Neutrophil (primary cell): ENCODE measurements around the gene DSCAM.

ENCODE experiments used
- H3K27ac ChIP-seq: fragments of 200-600 bp; sonication (generic); 2 replicates; pipeline ENCODE4 v1.5.1; 2016; ENCODE audit warnings: mild to moderate bottlenecking, moderate library complexity
- H3K27me3 ChIP-seq: fragments of 200-600 bp; sonication (generic); 2 replicates; pipeline ENCODE4 v1.6.0; 2016; ENCODE audit warnings: mild to moderate bottlenecking
- H3K36me3 ChIP-seq: fragments of 200-600 bp; sonication (generic); 2 replicates; pipeline ENCODE4 v1.5.1; 2017
- H3K4me1 ChIP-seq, 2 experiments: fragments of 200-600 bp in 1 of 2; sonication (generic) in 1 of 2; 1 replicate in 1 of 2; 2 replicates in 1 of 2; pipeline versions ENCODE4 v1.5.1 to v1.6.1; 2013 to 2016; ENCODE audit warnings: low read depth in 1 of 2, low read length in 1 of 2, mild to moderate bottlenecking in 1 of 2, moderate library complexity in 1 of 2; ENCODE audit not compliant: control insufficient read depth in 1 of 2, insufficient read depth in 1 of 2
- H3K4me3 ChIP-seq, 2 experiments: fragments of 200-600 bp in 1 of 2; sonication (generic) in 1 of 2; 1 replicate in 1 of 2; 2 replicates in 1 of 2; pipeline ENCODE4 v1.5.1; 2013 to 2016; ENCODE audit warnings: low read depth in 1 of 2, low read length in 1 of 2, mild to moderate bottlenecking in 1 of 2, moderate library complexity in 1 of 2
- H3K9me3 ChIP-seq: fragments of 200-600 bp; sonication (generic); 2 replicates; pipeline ENCODE4 v1.5.1; 2016
- TF ChIP-seq, protein P1 (sequence below): fragments of 200-600 bp; sonication (generic); IDR thresholded peaks from 2 replicates; pipeline ENCODE4 v1.5.1; 2016; ENCODE audit warnings: antibody characterized with exemption

Gene DSCAM

DNA sequence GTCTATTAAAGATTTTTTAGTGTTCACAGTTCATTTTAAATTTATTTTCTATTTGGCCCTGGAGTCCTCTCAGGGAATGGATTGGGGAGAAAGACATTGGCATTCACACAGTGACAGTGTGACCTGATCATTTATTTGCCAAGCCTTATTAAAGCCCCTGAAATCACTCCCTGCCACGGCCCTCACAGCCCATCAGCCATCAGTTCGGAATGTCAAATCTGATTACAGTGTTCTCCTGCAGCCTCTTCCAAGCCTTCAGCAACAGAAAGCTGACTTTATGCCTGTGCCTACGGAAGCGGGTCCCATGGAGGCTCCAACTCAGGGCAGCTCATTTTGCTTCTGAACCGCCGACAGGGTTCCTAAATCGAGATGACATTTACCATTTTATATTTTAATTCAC lies 451.2 kb downstream of the DSCAM start:
- Histone ChIP-seq H3K4me1 (no peaks in the 10 kb centered on the region), H3K4me3 (no peak overlapping the region), H3K27ac (no peak overlapping the region), H3K27me3 (no peaks in the 10 kb centered on the region), H3K36me3 (no peaks in the 10 kb centered on the region), H3K9me3 (no peaks in the 10 kb centered on the region)
- TF ChIP-seq, protein P1, sequence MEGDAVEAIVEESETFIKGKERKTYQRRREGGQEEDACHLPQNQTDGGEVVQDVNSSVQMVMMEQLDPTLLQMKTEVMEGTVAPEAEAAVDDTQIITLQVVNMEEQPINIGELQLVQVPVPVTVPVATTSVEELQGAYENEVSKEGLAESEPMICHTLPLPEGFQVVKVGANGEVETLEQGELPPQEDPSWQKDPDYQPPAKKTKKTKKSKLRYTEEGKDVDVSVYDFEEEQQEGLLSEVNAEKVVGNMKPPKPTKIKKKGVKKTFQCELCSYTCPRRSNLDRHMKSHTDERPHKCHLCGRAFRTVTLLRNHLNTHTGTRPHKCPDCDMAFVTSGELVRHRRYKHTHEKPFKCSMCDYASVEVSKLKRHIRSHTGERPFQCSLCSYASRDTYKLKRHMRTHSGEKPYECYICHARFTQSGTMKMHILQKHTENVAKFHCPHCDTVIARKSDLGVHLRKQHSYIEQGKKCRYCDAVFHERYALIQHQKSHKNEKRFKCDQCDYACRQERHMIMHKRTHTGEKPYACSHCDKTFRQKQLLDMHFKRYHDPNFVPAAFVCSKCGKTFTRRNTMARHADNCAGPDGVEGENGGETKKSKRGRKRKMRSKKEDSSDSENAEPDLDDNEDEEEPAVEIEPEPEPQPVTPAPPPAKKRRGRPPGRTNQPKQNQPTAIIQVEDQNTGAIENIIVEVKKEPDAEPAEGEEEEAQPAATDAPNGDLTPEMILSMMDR: no peak

DNA sequence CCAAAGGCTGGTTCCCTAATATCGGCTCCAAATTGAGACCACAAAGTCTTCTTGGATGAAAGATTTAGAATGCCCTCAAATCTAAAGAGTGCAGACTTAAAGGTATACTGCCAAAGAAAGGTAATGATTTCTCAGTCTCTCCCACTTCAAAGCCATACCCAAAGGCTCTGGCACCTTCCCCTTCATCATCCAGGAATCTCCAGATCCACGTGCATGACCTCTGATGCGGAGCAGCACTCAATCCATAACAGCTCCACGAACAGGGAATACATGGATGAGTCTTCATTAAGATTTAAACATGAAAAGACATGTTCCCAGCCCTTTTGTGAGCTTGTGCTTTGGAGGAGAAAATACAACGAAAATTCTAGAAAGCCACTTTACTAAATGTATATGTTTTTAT lies 453.9 kb downstream of the DSCAM start:
- Histone ChIP-seq H3K36me3 (no peaks in the 10 kb centered on the region), H3K4me1 (no peaks in the 10 kb centered on the region), H3K27me3 (no peaks in the 10 kb centered on the region), H3K9me3 (no peaks in the 10 kb centered on the region), H3K27ac (no peak overlapping the region), H3K4me3 (no peak overlapping the region)
- TF ChIP-seq, protein P1: no peak

DNA sequence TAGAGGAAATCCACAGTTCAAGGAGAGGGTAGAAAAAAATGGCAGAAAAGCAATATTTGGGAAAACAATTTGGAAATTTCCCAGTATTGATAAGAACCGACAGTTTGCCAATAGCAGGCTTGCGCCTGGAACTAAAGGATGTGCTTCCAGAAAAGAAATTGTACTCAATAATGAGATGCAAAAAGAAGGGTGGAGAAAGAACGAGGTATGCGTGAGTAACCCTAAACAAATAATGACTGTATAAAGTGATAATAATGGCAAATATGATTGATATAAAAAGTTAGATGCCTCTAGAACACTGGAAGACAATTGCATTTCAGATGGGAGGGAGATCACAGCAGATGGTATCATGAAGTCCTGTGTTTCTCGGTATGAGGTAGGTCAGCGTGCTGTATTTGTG lies 458.9 kb downstream of the DSCAM start:
- Histone ChIP-seq H3K9me3 (no peaks in the 10 kb centered on the region), H3K4me1 (no peaks in the 10 kb centered on the region), H3K27me3 (peaks cover 16% of the 10 kb centered on the region), H3K4me3 (no peak overlapping the region), H3K27ac (no peak overlapping the region), H3K36me3 (no peaks in the 10 kb centered on the region)
- TF ChIP-seq, protein P1: no peak

DNA sequence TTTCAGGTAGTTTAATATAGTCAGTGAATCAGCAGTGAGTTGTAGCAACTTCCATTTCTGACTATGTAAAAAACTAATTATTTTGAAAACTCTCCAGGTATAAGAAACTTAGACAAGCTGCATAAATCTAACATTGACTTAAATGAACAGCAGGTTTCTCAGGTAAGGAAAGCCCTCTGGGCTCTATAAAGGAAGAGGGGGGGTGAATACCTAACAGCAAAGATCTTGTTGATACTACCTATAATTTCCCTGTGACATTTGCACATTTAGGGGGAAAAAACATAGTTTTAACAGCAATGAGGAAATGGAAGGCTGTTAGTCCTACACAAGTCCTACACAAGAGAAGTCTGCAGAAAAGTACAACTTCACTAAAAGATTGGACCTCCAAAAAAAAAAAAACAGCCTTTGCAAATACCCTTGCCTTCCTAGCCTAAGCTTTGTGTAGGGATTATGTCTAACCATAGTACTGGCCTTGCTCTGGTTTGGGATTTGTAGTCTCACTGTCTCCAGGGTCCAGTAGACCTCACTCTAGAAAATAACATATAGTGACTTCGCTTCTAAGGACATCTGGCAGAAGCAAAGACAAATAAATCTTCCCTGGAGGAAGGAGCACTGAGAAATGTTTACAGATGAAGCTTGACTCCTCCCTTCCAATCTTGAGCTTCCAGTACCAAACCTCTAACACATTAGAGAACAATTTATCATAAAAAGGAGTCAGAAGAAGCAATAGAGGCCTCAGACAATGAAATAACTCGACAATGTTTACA lies 459.8 kb downstream of the DSCAM start:
- no peak overlapping the region for H3K27ac ChIP-seq
- H3K4me3 ChIP-seq: no peak overlapping the region
- H3K4me1 ChIP-seq: no peaks in the 10 kb centered on the region
- H3K36me3 ChIP-seq: no peaks in the 10 kb centered on the region
- TF ChIP-seq, protein P1: no peak
- peaks cover 16% of the 10 kb centered on the region for H3K27me3 ChIP-seq
- no peaks in the 10 kb centered on the region for H3K9me3 ChIP-seq

DNA sequence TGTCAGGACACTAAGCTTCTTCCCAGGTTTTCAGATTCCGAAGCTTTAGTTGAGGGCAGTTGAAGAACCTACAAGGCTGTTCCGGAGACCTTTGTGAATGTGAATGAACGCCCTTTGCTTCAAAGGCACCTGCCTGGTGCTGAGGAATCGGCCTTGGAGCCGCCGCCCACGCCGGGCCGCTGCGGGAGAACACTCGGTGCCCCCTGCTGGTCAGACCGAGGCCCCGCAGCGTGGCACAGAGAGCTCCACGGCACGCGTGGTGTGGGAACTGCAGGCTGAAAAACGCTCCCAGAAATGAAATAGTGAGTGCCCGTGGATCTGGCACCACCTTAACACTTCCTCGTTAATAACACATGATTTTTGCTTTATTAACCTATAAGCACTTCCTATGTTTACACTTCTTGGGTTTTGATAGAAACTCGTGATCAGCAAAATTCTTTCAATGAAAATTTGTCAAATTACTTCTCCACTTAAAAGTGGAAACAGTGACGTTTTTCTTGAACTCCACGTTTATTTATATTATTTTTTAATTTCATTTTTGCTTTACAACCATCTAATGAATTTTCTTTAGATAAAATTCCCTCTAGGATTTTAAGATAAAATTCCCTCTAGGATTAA lies 460.6 kb downstream of the DSCAM start:
- Histone ChIP-seq H3K27me3 (peaks cover 16% of the 10 kb centered on the region), H3K4me1 (no peaks in the 10 kb centered on the region), H3K36me3 (no peaks in the 10 kb centered on the region), H3K27ac (no peak overlapping the region), H3K4me3 (no peak overlapping the region), H3K9me3 (no peaks in the 10 kb centered on the region)
- TF ChIP-seq, protein P1: no peak
